ENCODE results near the gene MOV10. TPM values are rescaled to one million over a fixed set of nuclear protein-coding genes. Genes with fewer than 3 reads are reported as not detected.

Gene MOV10
- total and polyA plus RNA-seq, 2 of the 8 experiments (the other 6 are each of a cell fraction or from before 2014, with no cell fraction given): 57.3 to 109 TPM

DNA sequence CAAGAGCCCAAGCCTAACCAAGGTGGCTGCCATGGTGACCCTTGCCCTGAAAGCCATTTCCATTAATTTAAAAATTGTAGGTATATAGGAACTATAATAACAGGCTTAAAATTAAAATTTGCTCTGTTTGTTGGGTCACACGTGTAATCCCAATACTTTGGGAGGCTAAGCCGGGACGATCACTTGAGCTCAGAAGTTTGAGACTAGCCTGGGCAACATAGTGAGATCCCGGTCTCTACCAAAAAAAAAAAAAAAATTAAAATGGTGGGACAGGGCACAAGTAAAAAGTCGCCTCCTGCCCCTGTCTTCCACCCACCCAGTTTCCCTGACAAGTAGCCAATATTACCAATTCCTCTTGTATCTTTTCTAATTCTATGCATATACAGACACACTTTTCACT lies 48.3 kb upstream of the MOV10 start:
- H2BK5ac ChIP-seq (ENCODE audit: low read depth, low read length): no peak overlapping the region
- H2BK120ac ChIP-seq (replicated peaks; ENCODE audit: low read depth, low read length): no peak overlapping the region
- TF ChIP-seq CHD2 (IDR thresholded peaks at IDR 0.05; ENCODE audit: low read length): no peak
- TF ChIP-seq HDAC2 (IDR thresholded peaks at IDR 0.05; ENCODE audit: borderline replicate concordance in 1 of 2, low read depth in 2 of 2, low read length in 2 of 2): no peak
- no peak for TF ChIP-seq CREB1 (IDR thresholded peaks at IDR 0.05)
- no peak for TF ChIP-seq SP1 (IDR thresholded peaks at IDR 0.05; ENCODE audit: low read depth, low read length)
- no peak for TF ChIP-seq MAFK (IDR thresholded peaks at IDR 0.05; ENCODE audit: low read depth, low read length)
- TF ChIP-seq SRF (IDR thresholded peaks at IDR 0.05; ENCODE audit: low read depth, low read length): no peak
- TF ChIP-seq SIRT6 (IDR thresholded peaks at IDR 0.05; ENCODE audit: low read length): no peak
- TF ChIP-seq TCF12 (IDR thresholded peaks at IDR 0.05; ENCODE audit: low read depth, low read length): no peak
- no peak for TF ChIP-seq KDM4A (IDR thresholded peaks at IDR 0.05; ENCODE audit: low read depth, low read length, severe bottlenecking)
- no peak for TF ChIP-seq SP4 (IDR thresholded peaks at IDR 0.05; ENCODE audit: low read length)
- no peak for TF ChIP-seq TAF1 (IDR thresholded peaks at IDR 0.05; ENCODE audit: low read depth, low read length)
- no peak for TF ChIP-seq POLR2A (IDR thresholded peaks at IDR 0.05; ENCODE audit: control extremely low read depth in 1 of 2, low read depth in 2 of 2, low read length in 2 of 2)
- TF ChIP-seq RAD21 (IDR thresholded peaks at IDR 0.05 in 1 of 2, conservative IDR thresholded peaks at IDR 0.05 in 1 of 2; ENCODE audit: low read depth in 2 of 2, low read length in 2 of 2): no peak
- TF ChIP-seq PHF8 (conservative IDR thresholded peaks at IDR 0.05; ENCODE audit: low read depth, low read length): no peak
- no peak for TF ChIP-seq RXRA (IDR thresholded peaks at IDR 0.05; ENCODE audit: insufficient read depth, low read depth, low read length)
- TF ChIP-seq RFX5 (IDR thresholded peaks at IDR 0.05; ENCODE audit: borderline replicate concordance, low read depth, low read length): no peak
- no peak overlapping the region for H4K91ac ChIP-seq (replicated peaks; ENCODE audit: insufficient read length, low read length)
- FAIRE-seq (no peak), DNase-seq (ENCODE audit: low read depth in 1 of 2, low spot score in 2 of 2) (no peak)
- H3K4me1 ChIP-seq (replicated peaks in 1 of 4; ENCODE audit: control insufficient read depth in 3 of 4, insufficient read depth in 4 of 4, low read length in 3 of 4): no peaks in the 10 kb centered on the region
- H2AK5ac ChIP-seq (ENCODE audit: low read depth, low read length): no peak overlapping the region
- H2BK12ac ChIP-seq (ENCODE audit: low read depth, low read length): no peak overlapping the region
- WGBS, 2 experiments (ENCODE audit: extremely low coverage in 1 of 2, insufficient coverage in 1 of 2, insufficient read length in 1 of 2, insufficient replicate concordance in 2 of 2, low coverage in 1 of 2, low lambda C conversion rate in 2 of 2, missing lambda C conversion rate in 1 of 2): 88% methylated on average over 5 of the region's 5 CpGs; no CpG with 5 or more reads in 1 of the 2 experiments
- H3K4me3 ChIP-seq (ENCODE audit: extremely low read depth in 1 of 4, insufficient read depth in 2 of 4, low read depth in 3 of 4, low read length in 4 of 4): no peak overlapping the region
- no peak overlapping the region for H3K14ac ChIP-seq (ENCODE audit: insufficient read length)
- H3K27me3 ChIP-seq (replicated peaks in 1 of 4; ENCODE audit: control insufficient read depth in 3 of 4, extremely low read depth in 1 of 4, insufficient read depth in 3 of 4, low read length in 3 of 4): no peaks in the 10 kb centered on the region
- H2AFZ ChIP-seq (ENCODE audit: low read length): no peak overlapping the region
- H3K4ac ChIP-seq (replicated peaks; ENCODE audit: insufficient read length, low read depth, low read length): no peak overlapping the region
- H3K56ac ChIP-seq (replicated peaks; ENCODE audit: insufficient read length, low read depth, low read length): peak overlapping the region; percentile 70
- no peak overlapping the region for H3K9ac ChIP-seq (replicated peaks in 1 of 4; ENCODE audit: extremely low read depth in 1 of 4, low read depth in 3 of 4, low read length in 3 of 4)
- no peak overlapping the region for H2BK20ac ChIP-seq (ENCODE audit: low read length)
- no peaks in the 10 kb centered on the region for H3K9me3 ChIP-seq (ENCODE audit: insufficient read depth in 2 of 2, low read depth in 1 of 2, low read length in 1 of 2)
- no peak overlapping the region for H2BK15ac ChIP-seq (ENCODE audit: low read length)
- H3K36me3 ChIP-seq (ENCODE audit: control insufficient read depth in 2 of 4, insufficient read depth in 4 of 4, low read length in 3 of 4): no peaks in the 10 kb centered on the region; a peak in 1 of 8 replicates
- H4K5ac ChIP-seq (ENCODE audit: insufficient read length, low read depth, low read length): no peak overlapping the region
- H3K18ac ChIP-seq (ENCODE audit: extremely low read depth, low read length): no peak overlapping the region
- H4K8ac ChIP-seq (ENCODE audit: extremely low read depth, insufficient read depth, low read length): no peak overlapping the region
- peaks cover 19 to 90% of the 10 kb centered on the region in 2 experiments for H3K79me2 ChIP-seq (ENCODE audit: control insufficient read depth in 1 of 2, insufficient read depth in 2 of 2, low read length in 2 of 2)
- no peak overlapping the region for H3K4me2 ChIP-seq (ENCODE audit: insufficient read depth in 1 of 2, low read depth in 2 of 2, low read length in 2 of 2)
- peaks cover 3% of the 10 kb centered on the region for H3K79me1 ChIP-seq (ENCODE audit: low read depth, low read length)
- H3K23ac ChIP-seq (ENCODE audit: insufficient read length): no peak overlapping the region
- POLR2A ChIA-PET (ENCODE audit: partially characterized antibody): no interaction called here
- H3K27ac ChIP-seq (ENCODE audit: low read depth, low read length): no peak overlapping the region
- H3K23me2 ChIP-seq (ENCODE audit: low read depth, low read length): no peaks in the 10 kb centered on the region
- peaks cover 7 to 14% of the 10 kb centered on the region in 2 experiments for H4K20me1 ChIP-seq (replicated peaks in 1 of 2; ENCODE audit: control insufficient read depth in 1 of 2, insufficient read depth in 2 of 2, low read length in 2 of 2)
- CTCF ChIA-PET (ENCODE audit: partially characterized antibody): interaction anchor here (1.0 kb wide), 1 partner anchor 10 kb away, joined by 3 read pairs; no protein-coding TSS in a partner anchor
